SK-N-SH (cell line): Measurements from ENCODE around the gene EDC4. TPM values are rescaled to one million over a fixed set of nuclear protein-coding genes. Genes with fewer than 3 reads are reported as not detected.

ENCODE experiments used
- CTCF ChIA-PET: fragments of 300-600, 350-600 bp; formaldehyde crosslinking; extraction: SDS; loops from one replicate; lab custom pipeline; 2021; lab: Yijun Ruan, JAX
- POLR2A ChIA-PET: fragments of 350-600 bp; sonication (Branson Sonifier 250); formaldehyde crosslinking; extraction: SDS; loops from one replicate; lab custom pipeline; 2020; ENCODE audit warnings: antibody characterized with exemption, inconsistent platforms; lab: Yijun Ruan, JAX
- DNase-seq: peaks from one replicate; pipeline ENCODE4 v3.0.0; 2012
- H2AFZ ChIP-seq: fragments of 200-600 bp; sonication (generic); 2 replicates; pipeline ENCODE4 v1.8.1; 2016; ENCODE audit warnings: antibody characterized with exemption, mild to moderate bottlenecking, low read depth
- H3F3A ChIP-seq: fragments of 200-600 bp; sonication (generic); replicated peaks from 2 replicates; pipeline ENCODE3; 2016; ENCODE audit warnings: antibody characterized with exemption, mild to moderate bottlenecking; ENCODE audit not compliant: insufficient read depth
- H3K27ac ChIP-seq, 2 experiments: fragments of 200-500 bp in 1 of 2; fragments of 200-600 bp in 1 of 2; sonication (Bioruptor generic) in 1 of 2; sonication (generic), shearing (Covaris generic) in 1 of 2; 2 replicates each; pipeline versions ENCODE4 v1.5.1 to v1.6.1; 2014 to 2016; ENCODE audit warnings: low read depth in 2 of 2, inconsistent platforms in 1 of 2, low read length in 1 of 2, mild to moderate bottlenecking in 1 of 2, mixed read lengths in 1 of 2
- H3K27me3 ChIP-seq: fragments of 200-600 bp; sonication (generic), shearing (Covaris generic); 2 replicates; pipeline ENCODE4 v1.6.1; 2016; ENCODE audit warnings: mixed run types; ENCODE audit not compliant: insufficient read depth
- H3K36me3 ChIP-seq, 2 experiments: fragments of 200-500 bp in 1 of 2; fragments of 200-600 bp in 1 of 2; sonication (Bioruptor generic) in 1 of 2; sonication (generic) in 1 of 2; replicated peaks in 1 of 2; 2 replicates each; pipeline versions ENCODE3 to v1.5.1; 2014 to 2016; ENCODE audit warnings: low read length in 1 of 2, mild to moderate bottlenecking in 1 of 2; ENCODE audit not compliant: insufficient read depth in 2 of 2, control insufficient read depth in 1 of 2
- H3K4me1 ChIP-seq, 2 experiments: fragments of 200-500 bp in 1 of 2; fragments of 200-600 bp in 1 of 2; sonication (Bioruptor generic) in 1 of 2; sonication (generic), shearing (Covaris generic) in 1 of 2; 2 replicates each; pipeline versions ENCODE4 v1.5.1 to v1.6.1; 2014 to 2016; ENCODE audit warnings: low read depth in 1 of 2, low read length in 1 of 2, mixed run types in 1 of 2; ENCODE audit not compliant: insufficient read depth in 2 of 2, control insufficient read depth in 1 of 2
- H3K4me2 ChIP-seq: fragments of 200-600 bp; sonication (generic), shearing (Covaris generic); 2 replicates; pipeline ENCODE4 v1.6.1; 2017; ENCODE audit warnings: mixed run types
- H3K4me3 ChIP-seq, 2 experiments: fragments of 200-500 bp in 1 of 2; fragments of 200-600 bp in 1 of 2; sonication (Bioruptor generic) in 1 of 2; sonication (generic), shearing (Covaris generic) in 1 of 2; 2 replicates each; pipeline versions ENCODE4 v1.5.1 to v1.8.1; 2014 to 2016; ENCODE audit warnings: low read depth in 2 of 2, inconsistent platforms in 1 of 2, low read length in 1 of 2, mild to moderate bottlenecking in 1 of 2, mixed read lengths in 1 of 2, moderate library complexity in 1 of 2
- H3K79me2 ChIP-seq: fragments of 200-600 bp; sonication (generic); 2 replicates; pipeline ENCODE4 v1.8.1; 2017; ENCODE audit warnings: mild to moderate bottlenecking; ENCODE audit not compliant: insufficient read depth
- H3K9ac ChIP-seq: fragments of 200-600 bp; sonication (generic); 2 replicates; pipeline ENCODE4 v1.6.1; 2017; ENCODE audit warnings: mixed run types
- H3K9me2 ChIP-seq: fragments of 200-600 bp; sonication (generic); 2 replicates; pipeline ENCODE4 v1.6.1; 2017; ENCODE audit warnings: mixed run types
- H3K9me3 ChIP-seq: fragments of 200-600 bp; sonication (generic); 2 replicates; pipeline ENCODE4 v1.6.1; 2017; ENCODE audit warnings: mixed run types, mild to moderate bottlenecking, moderate library complexity
- H4K20me1 ChIP-seq: fragments of 200-600 bp; sonication (generic); 2 replicates; pipeline ENCODE4 v1.6.1; 2017; ENCODE audit warnings: mild to moderate bottlenecking, mixed run types; ENCODE audit not compliant: insufficient read depth
- ELF1 ChIP-seq: IDR thresholded peaks from 2 replicates; pipeline ENCODE4 v1.4.0; 2012
- GATA2 ChIP-seq: sonication (generic); formaldehyde crosslinking; IDR thresholded peaks from 2 replicates; pipeline ENCODE4 v1.5.0; 2020; ENCODE audit warnings: mild to moderate bottlenecking, missing genetic modification reagents
- IRF3 ChIP-seq: fragments of 150-350 bp; IDR thresholded peaks from 2 replicates; pipeline ENCODE4 v1.6.1; 2016; ENCODE audit warnings: mild to moderate bottlenecking, low read depth, low read length
- MEF2A ChIP-seq: IDR thresholded peaks from 2 replicates; pipeline ENCODE4 v1.4.0; 2012; ENCODE audit warnings: low read depth, borderline replicate concordance
- PBX3 ChIP-seq: IDR thresholded peaks from 2 replicates; pipeline ENCODE4; 2012
- REST ChIP-seq: IDR thresholded peaks from 2 replicates; pipeline ENCODE4 v1.6.1; 2012; ENCODE audit warnings: mild to moderate bottlenecking, low read depth, low read length, moderate library complexity
- RFX5 ChIP-seq: IDR thresholded peaks from 2 replicates; pipeline ENCODE4 v1.6.1; 2012; ENCODE audit warnings: mild to moderate bottlenecking, improper control_type of control experiment, low read length
- RXRA ChIP-seq: IDR thresholded peaks from 2 replicates; pipeline ENCODE4 v1.4.0; 2012; ENCODE audit warnings: low read depth, mild to moderate bottlenecking, borderline replicate concordance
- SIN3A ChIP-seq: IDR thresholded peaks from 2 replicates; pipeline ENCODE4 v1.6.1; 2012; ENCODE audit warnings: low read depth, mild to moderate bottlenecking, low read length, moderate library complexity, borderline replicate concordance
- TEAD4 ChIP-seq: IDR thresholded peaks from 2 replicates; pipeline ENCODE4 v1.4.0; 2012; ENCODE audit warnings: mild to moderate bottlenecking, borderline replicate concordance; ENCODE audit not compliant: insufficient read depth
- ZBTB33 ChIP-seq: IDR thresholded peaks from 2 replicates; pipeline ENCODE4 v1.4.0; 2012; ENCODE audit warnings: low read depth, borderline replicate concordance
- WGBS: methylation state at CpG from one replicate; pipeline ENCODE4 v1.1.6; 2017; ENCODE audit warnings: low lambda C conversion rate; 5-methylcytosine and 5-hydroxymethylcytosine counted together
- polyA plus RNA-seq, 3 experiments: library from polyadenylated mRNA; depleted of rRNA; stranded (reverse); fragments of >200 nt; gene quantifications; 2 replicates each; pipeline ENCODE4 v1.2.3, GENCODE V29; 2012

EDC4 gene
- polyA plus RNA-seq, 1 of the 3 experiments (the other 2 are of a cell fraction) = 38.0 TPM

GRCh38 chr16:67868290-67868689, 4.6 kb upstream of the EDC4 start:
- H3K36me3 ChIP-seq = peaks cover 43 to 54% of the 10 kb centered on the region in 2 experiments
- H3K4me2 ChIP-seq = no peak overlapping the region
- no peak overlapping the region for H3K9ac ChIP-seq
- no peak for TF ChIP-seq SIN3A
- TF ChIP-seq TEAD4 = no peak
- no peak for TF ChIP-seq ZBTB33
- no peak for TF ChIP-seq IRF3
- no peak for TF ChIP-seq ELF1
- no peak for TF ChIP-seq REST
- no peak for TF ChIP-seq MEF2A
- TF ChIP-seq RFX5 = no peak
- TF ChIP-seq RXRA = no peak
- no peak for TF ChIP-seq GATA2
- no peak for TF ChIP-seq PBX3
- peaks cover 28% of the 10 kb centered on the region for H3F3A ChIP-seq
- H3K79me2 ChIP-seq = peaks cover 58% of the 10 kb centered on the region
- H3K9me2 ChIP-seq = no peaks in the 10 kb centered on the region
- ChIA-PET POLR2A (no interaction called here), CTCF (no interaction called here)
- H3K27me3 ChIP-seq = no peaks in the 10 kb centered on the region
- H3K27ac ChIP-seq = no peak overlapping the region
- H4K20me1 ChIP-seq = peaks cover 35% of the 10 kb centered on the region
- H3K4me1 ChIP-seq = peaks cover 0 to 4% of the 10 kb centered on the region in 2 experiments; a peak in 1 of 4 replicates
- no peak for DNase-seq
- H3K4me3 ChIP-seq = no peak overlapping the region
- WGBS = 97% methylated on average over 6 of the region's 6 CpGs
- no peaks in the 10 kb centered on the region for H3K9me3 ChIP-seq
- H2AFZ ChIP-seq = no peak overlapping the region
